GM19193 (cell line): ENCODE measurements around the gene ZNF500.

Experiments used
- POLR2A ChIP-seq: IDR thresholded peaks from 4 replicates; pipeline ENCODE4 v1.6.1; 2011; ENCODE audit not compliant: insufficient read depth, insufficient read length; ENCODE audit errors: extremely low read depth

Gene ZNF500

DNA sequence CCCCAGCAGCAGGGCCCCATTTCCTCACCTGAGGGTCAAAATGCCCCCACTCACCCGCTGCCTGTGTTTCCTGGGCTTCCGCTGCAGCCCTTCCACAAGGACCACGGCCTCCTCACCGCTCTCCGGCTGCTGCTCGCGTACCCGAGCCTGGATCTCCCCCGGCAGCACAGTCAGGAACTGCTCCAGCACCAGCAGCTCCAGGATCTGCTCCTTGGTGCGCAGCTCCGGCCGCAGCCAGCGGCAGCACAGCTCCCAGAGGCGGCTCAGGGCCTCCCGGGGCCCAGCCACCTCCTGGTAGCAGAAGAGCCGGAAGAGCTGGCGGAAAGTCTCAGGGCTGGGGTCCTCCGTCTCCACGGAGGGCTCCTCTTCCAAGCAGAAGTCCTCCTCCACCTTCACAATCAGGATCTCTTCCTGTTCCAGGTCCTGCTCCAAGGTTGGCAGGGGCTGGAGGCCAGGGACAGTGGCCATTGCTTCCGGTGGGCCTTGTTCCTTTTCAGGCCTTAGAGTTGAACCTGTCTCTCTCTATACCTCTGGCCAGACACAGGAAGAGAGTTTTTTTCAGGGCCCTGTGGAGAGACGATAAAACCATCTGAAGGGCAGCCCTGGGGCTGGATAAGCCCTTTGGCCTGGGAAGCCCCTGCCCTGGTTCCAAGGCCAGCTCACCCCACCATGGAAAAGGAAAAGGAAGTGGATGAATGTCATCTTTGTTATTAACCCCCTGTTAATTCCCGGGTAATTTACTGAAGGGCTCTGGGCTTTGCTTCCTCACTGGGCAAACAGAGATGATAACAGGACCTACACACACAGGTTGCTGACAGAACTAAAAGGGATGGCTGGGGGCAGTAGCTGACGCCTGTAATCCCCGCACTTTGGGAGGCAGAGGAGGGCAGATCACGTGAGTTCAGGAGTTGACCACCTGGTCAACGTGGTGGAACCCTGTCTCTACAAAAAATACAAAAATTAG lies 1.2 kb downstream of the ZNF500 start:
- no peak for TF ChIP-seq POLR2A

DNA sequence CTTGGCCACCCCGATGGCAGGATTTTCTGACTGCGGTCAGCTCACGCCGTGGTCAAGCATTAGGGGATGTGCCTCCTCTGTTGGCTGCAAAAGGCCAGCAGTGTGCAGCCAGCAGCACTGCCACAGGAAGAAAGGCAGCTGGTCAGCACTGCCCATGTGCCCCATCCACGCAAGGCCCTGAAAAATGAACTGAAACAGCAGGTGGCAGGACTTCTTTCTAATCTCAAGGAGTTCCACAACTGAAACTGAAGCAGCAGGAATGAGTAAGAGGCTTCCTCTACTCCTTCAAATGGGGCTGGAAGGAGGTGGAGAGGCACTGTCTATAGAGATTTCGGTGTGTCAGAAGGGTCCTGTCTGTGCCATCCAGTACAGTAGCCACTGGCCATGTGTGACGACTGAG lies 3.2 kb downstream of the ZNF500 start:
- no peak for TF ChIP-seq POLR2A

DNA sequence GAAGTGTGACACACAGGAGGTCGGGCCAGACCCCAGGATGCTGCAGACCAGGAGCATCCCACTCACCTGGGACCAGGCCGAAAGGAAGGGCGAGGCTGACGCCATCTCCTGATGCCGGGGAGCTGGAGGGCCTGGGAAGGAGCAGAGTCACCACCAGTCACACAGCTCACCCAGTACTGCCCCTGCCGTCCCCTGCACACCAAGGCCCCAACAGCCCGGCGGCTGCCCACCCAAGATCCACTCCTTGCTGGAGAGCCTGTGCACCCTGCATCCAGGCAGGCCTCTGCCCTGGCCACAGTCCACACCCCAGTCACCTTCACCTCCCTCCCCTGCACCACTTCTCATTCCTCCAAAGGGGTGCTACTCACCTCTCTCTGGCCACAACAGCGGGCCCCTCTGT lies 4.8 kb downstream of the ZNF500 start:
- TF ChIP-seq POLR2A = no peak

DNA sequence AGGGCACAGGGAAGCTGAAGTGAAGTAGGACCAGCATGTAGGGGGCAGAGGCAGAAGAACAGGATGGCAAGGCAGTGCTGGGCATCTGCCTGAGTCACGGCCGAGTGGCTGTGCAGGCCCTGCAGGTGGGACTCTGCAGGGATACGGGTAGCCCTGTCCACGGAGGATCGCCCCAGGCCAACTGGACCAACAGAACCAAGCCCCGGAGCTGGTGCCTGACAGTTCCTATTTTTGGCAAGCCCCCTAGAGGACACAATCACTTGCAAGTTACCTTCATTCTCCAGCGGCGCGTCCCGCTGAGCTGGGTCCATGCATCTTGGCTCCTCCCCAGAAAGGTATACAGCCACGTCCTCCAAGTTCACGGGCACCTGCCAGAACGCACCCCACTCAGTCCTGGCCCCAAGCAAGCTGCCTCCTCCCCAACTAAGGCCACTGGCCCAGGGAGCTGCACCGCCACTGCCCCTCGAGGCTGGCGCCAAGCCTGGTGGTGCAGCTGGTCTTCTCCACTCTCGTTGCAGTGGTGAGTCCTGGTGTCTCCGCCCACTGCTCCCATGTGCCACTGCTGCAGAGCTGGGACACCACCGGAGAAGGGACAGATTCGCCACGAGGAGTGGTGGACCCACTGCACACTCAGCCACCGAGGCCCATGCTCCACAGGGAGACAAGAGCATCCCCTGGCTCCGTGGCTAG lies 6.6 kb downstream of the ZNF500 start:
- no peak for TF ChIP-seq POLR2A

GRCh38 chr16:4755687-4756086 lies 11.3 kb downstream of the ZNF500 start:
- no peak for TF ChIP-seq POLR2A

DNA sequence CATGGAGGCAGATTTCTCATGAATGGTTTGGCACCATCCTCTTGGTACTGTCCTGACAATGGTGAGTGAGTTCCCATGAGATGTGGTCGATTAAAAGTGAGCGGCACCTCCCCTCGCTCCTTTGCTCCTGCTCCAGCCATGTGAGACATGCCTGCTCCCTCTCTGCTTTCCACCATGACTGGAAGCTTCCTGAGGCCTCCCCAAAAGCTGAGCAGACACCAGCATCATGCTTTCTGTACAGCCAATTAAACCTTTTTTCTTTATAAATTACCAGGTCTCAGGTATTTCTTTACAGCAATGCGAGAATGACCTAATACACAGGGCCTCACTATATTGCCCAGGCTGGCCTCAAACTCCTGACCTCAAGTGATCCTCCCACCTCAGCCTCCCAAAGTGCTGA lies 12.1 kb downstream of the ZNF500 start:
- TF ChIP-seq POLR2A = no peak

GRCh38 chr16:4753227-4753626 lies 13.7 kb downstream of the ZNF500 start:
- no peak for TF ChIP-seq POLR2A

DNA sequence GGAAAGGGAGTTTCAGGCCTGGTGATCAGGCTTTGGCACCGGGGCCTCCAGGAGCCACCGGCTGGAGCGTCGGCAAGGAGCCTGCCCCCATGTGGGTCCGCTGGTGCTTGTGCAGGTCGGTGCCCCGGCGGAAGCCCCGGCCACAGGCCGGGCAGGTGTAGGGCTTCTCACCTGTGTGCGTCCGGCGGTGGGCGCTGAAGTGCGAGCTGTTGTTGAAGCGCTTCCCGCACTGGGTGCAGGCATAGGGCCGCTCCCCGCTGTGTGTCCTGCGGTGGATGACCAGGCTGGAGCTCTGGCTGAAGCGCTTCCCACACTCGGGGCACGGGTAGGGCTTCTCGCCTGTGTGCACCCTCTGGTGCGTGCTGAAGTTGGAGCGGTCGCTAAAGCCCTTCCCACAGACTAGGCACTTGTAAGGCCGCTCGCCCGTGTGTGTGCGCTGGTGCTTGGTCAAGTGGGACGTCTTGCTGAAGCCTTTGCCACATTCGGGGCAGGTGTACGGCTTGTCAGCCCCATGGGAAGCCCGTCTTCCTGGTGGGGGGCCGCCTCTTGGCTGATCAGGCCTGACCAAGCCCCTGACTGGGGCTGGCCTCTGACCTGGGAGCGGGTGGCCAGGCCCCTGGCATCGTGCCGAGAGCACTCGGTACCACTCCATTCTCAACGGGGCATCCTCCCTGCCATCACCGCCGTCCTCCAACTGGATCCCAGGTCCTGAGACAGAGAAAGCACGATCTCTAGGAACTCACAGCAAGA lies 14.4 kb downstream of the ZNF500 start:
- no peak for TF ChIP-seq POLR2A

DNA sequence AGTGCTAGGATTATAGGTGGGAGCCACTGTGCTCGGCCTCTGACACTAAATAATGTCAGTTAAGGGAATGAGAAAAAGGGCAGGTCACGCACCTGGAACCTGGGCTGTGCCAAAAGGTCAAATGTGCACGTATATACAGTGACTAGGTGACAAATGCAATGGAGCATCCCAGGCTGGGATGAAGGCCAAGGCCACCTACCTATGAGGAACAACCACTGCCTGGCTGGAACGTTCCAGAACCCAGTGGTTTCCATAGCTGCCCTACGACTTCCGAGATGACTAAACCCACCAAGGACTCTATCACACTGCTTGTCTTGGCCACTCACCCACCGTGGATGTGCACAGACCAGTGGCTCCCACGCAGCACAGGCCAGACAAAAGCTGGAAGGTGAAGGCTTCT lies 16.1 kb downstream of the ZNF500 start:
- TF ChIP-seq POLR2A = no peak

DNA sequence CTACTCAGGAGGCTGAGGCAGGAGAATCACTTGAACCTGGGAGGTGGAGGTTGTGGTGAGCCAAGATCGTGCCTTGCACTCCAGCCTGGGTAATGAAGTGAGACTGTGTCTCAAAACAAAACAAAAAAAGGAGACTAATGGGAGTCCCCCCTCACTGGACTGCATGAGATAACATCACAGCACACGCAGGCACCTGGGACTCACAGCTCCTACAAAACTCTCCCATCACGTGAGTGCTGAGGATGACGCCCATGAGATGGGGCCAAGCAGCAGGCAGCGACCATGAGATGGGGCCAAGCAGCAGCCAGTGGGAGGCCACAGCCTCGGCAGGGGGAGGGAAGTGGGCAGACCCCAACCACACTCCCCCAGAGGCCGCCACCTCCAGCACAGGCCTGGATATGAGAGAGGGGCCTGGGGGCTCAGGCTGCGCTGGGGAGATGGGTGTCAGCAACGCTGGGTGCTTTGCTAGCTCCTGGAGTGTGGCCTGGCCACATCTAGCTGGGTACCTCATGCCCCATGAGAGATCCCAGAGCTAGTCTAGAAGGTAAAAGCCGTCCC lies 17.2 kb downstream of the ZNF500 start:
- no peak for TF ChIP-seq POLR2A

DNA sequence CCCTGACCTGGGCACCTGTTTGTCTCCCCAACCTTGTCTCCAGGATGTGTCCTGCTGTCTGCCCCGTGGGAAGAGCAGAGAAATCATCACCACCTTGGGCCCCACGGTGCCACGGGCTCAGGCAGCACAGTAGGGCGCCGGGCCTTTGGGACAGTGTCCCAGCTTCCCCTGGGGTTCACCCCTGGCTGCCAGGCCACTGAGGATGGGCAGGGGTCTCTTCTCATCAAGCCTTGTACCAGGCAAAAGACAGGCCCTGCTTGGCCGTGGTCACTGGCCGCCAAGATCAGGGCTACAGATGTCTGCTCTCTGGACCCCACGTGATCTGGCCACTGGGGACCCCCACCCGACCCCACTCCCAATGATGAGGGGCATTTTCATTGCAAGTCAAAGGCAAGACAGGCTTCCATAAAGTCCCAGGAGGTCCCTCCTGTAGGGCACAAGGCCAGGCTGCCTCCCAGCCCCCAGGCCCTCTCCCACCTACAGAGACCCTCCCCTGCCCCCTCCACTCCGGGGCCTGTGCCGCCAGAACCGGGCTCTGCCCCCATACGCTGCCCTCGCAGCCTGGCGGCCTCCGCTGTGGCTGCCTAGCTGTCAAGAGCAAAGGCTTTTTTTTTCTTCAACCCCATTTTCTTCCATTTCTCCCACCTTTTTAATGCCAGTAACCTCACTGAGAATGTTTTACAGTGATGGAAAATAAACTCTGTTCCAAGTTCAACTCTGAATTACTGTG lies 18.1 kb downstream of the ZNF500 start:
- no peak for TF ChIP-seq POLR2A

GRCh38 chr16:4747906-4748681 lies 18.9 kb downstream of the ZNF500 start:
- TF ChIP-seq POLR2A = no peak

DNA sequence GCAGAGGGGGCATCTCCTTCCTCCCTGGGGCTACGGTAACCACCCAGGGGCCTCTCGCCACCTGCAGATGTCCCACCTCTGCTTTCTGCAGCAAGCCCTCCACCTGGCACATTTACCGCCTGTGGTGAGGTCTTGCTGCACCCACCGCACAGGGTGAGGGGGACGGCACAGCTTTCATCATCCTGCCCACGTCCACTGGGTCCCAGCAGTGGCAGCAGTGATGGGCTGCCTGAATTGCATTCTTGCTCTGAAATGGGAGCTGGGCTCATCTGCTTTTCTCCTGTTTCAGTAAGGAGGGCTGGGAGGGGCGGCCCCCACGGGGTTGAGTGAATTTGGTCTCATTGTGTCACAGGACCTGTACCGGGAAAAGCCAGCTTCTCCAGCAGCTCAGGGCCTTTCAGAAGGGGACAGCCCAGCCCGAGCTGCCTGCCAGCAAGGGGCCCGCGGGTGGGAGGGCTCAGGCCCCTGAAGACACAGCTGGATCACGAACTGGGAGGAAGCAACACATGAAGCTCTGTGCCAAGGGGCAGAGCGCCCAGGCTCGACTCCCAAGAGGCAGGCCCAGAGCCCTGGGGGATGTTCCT lies 19.9 kb downstream of the ZNF500 start:
- no peak for TF ChIP-seq POLR2A
